Measurements from ENCODE around the gene NOL6. TPM values are rescaled to one million over a fixed set of nuclear protein-coding genes. Genes with fewer than 3 reads are reported as not detected.
"Not testable (repeated sequence)": the region's sequence is repeated elsewhere in the genome, so short reads cannot be mapped to it uniquely, and the experiment has no call there.

The NOL6 gene
- total RNA-seq, result 16.8 TPM
- polyA plus RNA-seq (ENCODE audit: insufficient read depth in 1 of 8, insufficient read length in 8 of 8, low replicate concordance in 1 of 8), result 10 to 100 TPM; 21.3 to 30.0 (median 23.5) TPM
- long read RNA-seq, donor 1, result 0 reads
- long read RNA-seq, donor 2, result 0 reads
- long read RNA-seq, donor 3, result 0 reads
- long read RNA-seq, donor 4, partial matches to known transcripts, result 0 of 1 reads
- long read RNA-seq, donor 4, other reads (novel, unspliced or antisense), result 0 of 1 reads
- long read RNA-seq, donor 5, partial matches to known transcripts, result 20 of 20 reads
- long read RNA-seq, donor 5, other reads (novel, unspliced or antisense), result 0 of 20 reads
- long read RNA-seq, donor 6, result 0 reads
- long read RNA-seq, donor 7, result 0 reads
- long read RNA-seq, donor 8, result 0 reads
- long read RNA-seq, donor 9, partial matches to known transcripts, result 0 of 1 reads
- long read RNA-seq, donor 9, other reads (novel, unspliced or antisense), result 0 of 1 reads
- long read RNA-seq, donor 10, partial matches to known transcripts, result 0 of 1 reads
- long read RNA-seq, donor 10, other reads (novel, unspliced or antisense), result 0 of 1 reads
- long read RNA-seq, donor 11, partial matches to known transcripts, result 0 of 1 reads
- long read RNA-seq, donor 11, other reads (novel, unspliced or antisense), result 0 of 1 reads

GRCh38 chr9:33473643-33474352 lies at the start of gene NOL6:
Gene NOL6 (minus strand): TSS chr9:33473924. CDS start chr9:33473842, 82 bp downstream.
- no peaks in the 10 kb centered on the region for H3K27me3 ChIP-seq (ENCODE audit: control insufficient read depth, insufficient read depth, low read length)
- DNase-seq, result peak; percentile 100
- peak within 1 kb of the TSS; percentile 85 for H3K27ac ChIP-seq (ENCODE audit: low read length)
- peaks cover 13% of the 10 kb centered on the region for H3K4me1 ChIP-seq (ENCODE audit: control insufficient read depth, insufficient read depth, low read length)
- under 1% methylated on average over 17 of the region's 32 CpGs for WGBS (ENCODE audit: insufficient coverage)
- H3K4me3 ChIP-seq (ENCODE audit: low read length), result peak within 1 kb of the TSS; percentile 97
- no peaks in the 10 kb centered on the region for H3K9me3 ChIP-seq (replicated peaks; ENCODE audit: control insufficient read depth, low read depth, low read length)
- H3K36me3 ChIP-seq (ENCODE audit: control insufficient read depth, insufficient read depth, low read length), result peaks cover 30% of the 10 kb centered on the region

GRCh38 chr9:33521861-33522260 lies 48.1 kb upstream of the NOL6 start:
- not testable (repeated sequence) for DNase-seq; H3K27ac ChIP-seq (ENCODE audit: low read length)
- WGBS (ENCODE audit: insufficient coverage), result no CpG with 5 or more reads among the region's 6 CpGs

GRCh38 chr9:33517934-33518577 lies 44.3 kb upstream of the NOL6 start:
- not testable (repeated sequence) for DNase-seq; H3K9me3 ChIP-seq (replicated peaks; ENCODE audit: control insufficient read depth, low read depth, low read length); H3K4me3 ChIP-seq (ENCODE audit: low read length); H3K4me1 ChIP-seq (ENCODE audit: control insufficient read depth, insufficient read depth, low read length); H3K27me3 ChIP-seq (ENCODE audit: control insufficient read depth, insufficient read depth, low read length); H3K36me3 ChIP-seq (ENCODE audit: control insufficient read depth, insufficient read depth, low read length); H3K27ac ChIP-seq (ENCODE audit: low read length)
- WGBS (ENCODE audit: insufficient coverage), result no CpG with 5 or more reads among the region's 6 CpGs

More at GRCh38 chr9:33521861-33522260, 48.1 kb upstream of the NOL6 start:
- not testable (repeated sequence) for H3K4me1 ChIP-seq (ENCODE audit: control insufficient read depth, insufficient read depth, low read length); H3K36me3 ChIP-seq (ENCODE audit: control insufficient read depth, insufficient read depth, low read length); H3K4me3 ChIP-seq (ENCODE audit: low read length); H3K9me3 ChIP-seq (replicated peaks; ENCODE audit: control insufficient read depth, low read depth, low read length)
- peaks cover 16% of the 10 kb centered on the region for H3K27me3 ChIP-seq (ENCODE audit: control insufficient read depth, insufficient read depth, low read length)

- Histone ChIP-seq H3K27me3 (ENCODE audit: control insufficient read depth, insufficient read depth, low read length) (no peaks in the 10 kb centered on the region), H3K4me1 (ENCODE audit: control insufficient read depth, insufficient read depth, low read length) (no peaks in the 10 kb centered on the region), H3K9me3 (replicated peaks; ENCODE audit: control insufficient read depth, low read depth, low read length) (no peaks in the 10 kb centered on the region), H3K4me3 (ENCODE audit: low read length) (no peak overlapping the region), H3K36me3 (ENCODE audit: control insufficient read depth, insufficient read depth, low read length) (no peaks in the 10 kb centered on the region), H3K27ac (ENCODE audit: low read length) (no peak overlapping the region)
- DNase-seq, result peak; percentile 27
- no CpG with 5 or more reads among the region's 2 CpGs for WGBS (ENCODE audit: insufficient coverage)
Observed at GRCh38 chr9:33517373-33517772, 43.6 kb upstream of the NOL6 start.

GRCh38 chr9:33516397-33516796 lies 42.7 kb upstream of the NOL6 start:
- H3K4me1 ChIP-seq (ENCODE audit: control insufficient read depth, insufficient read depth, low read length); H3K27ac ChIP-seq (ENCODE audit: low read length); DNase-seq; H3K27me3 ChIP-seq (ENCODE audit: control insufficient read depth, insufficient read depth, low read length); H3K9me3 ChIP-seq (replicated peaks; ENCODE audit: control insufficient read depth, low read depth, low read length); H3K36me3 ChIP-seq (ENCODE audit: control insufficient read depth, insufficient read depth, low read length); H3K4me3 ChIP-seq (ENCODE audit: low read length): not testable (repeated sequence)
- WGBS (ENCODE audit: insufficient coverage), result no CpG with 5 or more reads among the region's 1 CpG

- not testable (repeated sequence) for H3K27me3 ChIP-seq (ENCODE audit: control insufficient read depth, insufficient read depth, low read length); H3K9me3 ChIP-seq (replicated peaks; ENCODE audit: control insufficient read depth, low read depth, low read length); H3K27ac ChIP-seq (ENCODE audit: low read length); DNase-seq; H3K36me3 ChIP-seq (ENCODE audit: control insufficient read depth, insufficient read depth, low read length); H3K4me1 ChIP-seq (ENCODE audit: control insufficient read depth, insufficient read depth, low read length); H3K4me3 ChIP-seq (ENCODE audit: low read length)
- WGBS (ENCODE audit: insufficient coverage), result no CpG with 5 or more reads among the region's 2 CpGs
Observed at GRCh38 chr9:33515342-33515995, 41.7 kb upstream of the NOL6 start.

- H3K9me3 ChIP-seq (replicated peaks; ENCODE audit: control insufficient read depth, low read depth, low read length); DNase-seq; H3K27me3 ChIP-seq (ENCODE audit: control insufficient read depth, insufficient read depth, low read length); H3K4me1 ChIP-seq (ENCODE audit: control insufficient read depth, insufficient read depth, low read length); H3K36me3 ChIP-seq (ENCODE audit: control insufficient read depth, insufficient read depth, low read length); H3K27ac ChIP-seq (ENCODE audit: low read length); H3K4me3 ChIP-seq (ENCODE audit: low read length): not testable (repeated sequence)
- WGBS (ENCODE audit: insufficient coverage), result no CpG with 5 or more reads among the region's 2 CpGs
Observed at GRCh38 chr9:33512535-33512934, 38.8 kb upstream of the NOL6 start.

GRCh38 chr9:33511184-33511517 lies 37.4 kb upstream of the NOL6 start:
- H3K27me3 ChIP-seq (ENCODE audit: control insufficient read depth, insufficient read depth, low read length); H3K36me3 ChIP-seq (ENCODE audit: control insufficient read depth, insufficient read depth, low read length); H3K4me1 ChIP-seq (ENCODE audit: control insufficient read depth, insufficient read depth, low read length); DNase-seq; H3K9me3 ChIP-seq (replicated peaks; ENCODE audit: control insufficient read depth, low read depth, low read length): not testable (repeated sequence)
- 2% methylated on average over 8 of the region's 8 CpGs for WGBS (ENCODE audit: insufficient coverage)
- H3K27ac ChIP-seq (ENCODE audit: low read length), result peak overlapping the region; percentile 89
- H3K4me3 ChIP-seq (ENCODE audit: low read length), result peak overlapping the region; percentile 54

- no peaks in the 10 kb centered on the region for H3K9me3 ChIP-seq (replicated peaks; ENCODE audit: control insufficient read depth, low read depth, low read length)
- WGBS (ENCODE audit: insufficient coverage), result 1% methylated on average over 27 of the region's 32 CpGs
- H3K27ac ChIP-seq (ENCODE audit: low read length), result peak overlapping the region; percentile 89
- peak overlapping the region; percentile 54 for H3K4me3 ChIP-seq (ENCODE audit: low read length)
- peak; percentile 90 for DNase-seq
- H3K27me3 ChIP-seq (ENCODE audit: control insufficient read depth, insufficient read depth, low read length), result no peaks in the 10 kb centered on the region
- H3K36me3 ChIP-seq (ENCODE audit: control insufficient read depth, insufficient read depth, low read length), result no peaks in the 10 kb centered on the region
- no peaks in the 10 kb centered on the region for H3K4me1 ChIP-seq (ENCODE audit: control insufficient read depth, insufficient read depth, low read length)
Observed at GRCh38 chr9:33510262-33511183, 36.8 kb upstream of the NOL6 start.

All from muscle of leg (tissue), 16 donors.